SK-N-MC (cell line): ENCODE measurements around the gene OPA1.

Experiments used
- EZH2 ChIP-seq: fragments of 200-600 bp; sonication (generic); IDR thresholded peaks from one replicate; pipeline ENCODE4 v1.6.1; 2017; ENCODE audit warnings: antibody characterized with exemption
- FOXP2 ChIP-seq: optimal IDR thresholded peaks from 2 replicates; pipeline ENCODE3; 2011; ENCODE audit warnings: mild to moderate bottlenecking, moderate library complexity; ENCODE audit not compliant: insufficient read depth; ENCODE audit errors: extremely low read length, control extremely low read depth
- POLR2AphosphoS5 ChIP-seq: IDR thresholded peaks from 2 replicates; pipeline ENCODE4 v1.6.1; 2012; ENCODE audit warnings: mild to moderate bottlenecking, low read depth, low read length, borderline replicate concordance

DNA sequence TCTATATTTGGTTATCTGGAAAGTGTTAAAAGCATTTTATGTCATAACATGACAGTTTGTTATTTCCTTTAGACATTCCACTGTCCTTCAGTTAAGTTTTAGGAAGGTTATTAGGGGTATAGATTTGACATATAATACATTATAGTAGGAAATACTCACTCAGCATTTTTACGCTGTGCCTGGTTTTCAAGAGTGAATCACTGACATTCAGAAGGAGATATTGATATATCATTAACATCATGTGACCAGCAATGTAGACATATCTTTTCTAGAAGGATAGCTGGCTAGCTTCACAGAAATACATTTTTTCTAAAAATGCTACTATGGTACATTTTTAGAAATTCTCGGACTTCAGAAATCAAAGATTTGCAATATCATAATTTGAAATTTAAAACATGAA is 57.6 kb downstream of the OPA1 start:
- TF ChIP-seq POLR2AphosphoS5 (no peak), EZH2 (no peak), FOXP2 (no peak)
